ENCODE data around the gene LRBA.

LRBA gene

DNA sequence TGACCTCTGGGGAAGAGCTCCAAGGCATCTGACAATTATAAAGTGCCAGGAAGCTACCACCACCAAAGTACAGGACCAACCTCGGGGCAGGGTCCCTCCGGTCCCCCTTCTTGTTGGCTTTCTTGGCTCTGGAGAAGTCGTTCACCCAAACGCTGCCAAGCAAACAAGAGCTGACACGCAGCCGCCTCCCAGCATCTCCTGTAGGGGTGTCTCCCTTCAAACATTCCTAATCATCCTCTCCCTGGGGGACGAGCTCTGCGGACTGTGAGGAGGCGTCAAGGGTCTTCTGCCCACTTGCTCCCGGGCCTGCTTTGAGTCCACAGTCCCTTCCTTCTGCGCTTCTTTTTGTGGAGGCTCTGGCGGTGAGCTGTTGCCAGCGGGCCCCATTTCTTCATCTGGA is 592.0 kb downstream of the LRBA start:
- no peak overlapping the region for H3K4me3 ChIP-seq (ENCODE audit: low read depth in 1 of 2, low read length in 2 of 2)
- no peaks in the 10 kb centered on the region for H3K9me3 ChIP-seq (ENCODE audit: low read length)
- no peak overlapping the region for H3K9ac ChIP-seq (ENCODE audit: low read length)
- H3K27me3 ChIP-seq (ENCODE audit: control insufficient read depth in 1 of 2, insufficient read depth in 2 of 2, low read length in 2 of 2): no peaks in the 10 kb centered on the region
- H3K4me1 ChIP-seq (ENCODE audit: insufficient read depth, low read length): no peaks in the 10 kb centered on the region
- H3K27ac ChIP-seq (ENCODE audit: low read depth, low read length): no peak overlapping the region
- H3K36me3 ChIP-seq (ENCODE audit: insufficient read depth, low read length): peaks cover 12% of the 10 kb centered on the region

DNA sequence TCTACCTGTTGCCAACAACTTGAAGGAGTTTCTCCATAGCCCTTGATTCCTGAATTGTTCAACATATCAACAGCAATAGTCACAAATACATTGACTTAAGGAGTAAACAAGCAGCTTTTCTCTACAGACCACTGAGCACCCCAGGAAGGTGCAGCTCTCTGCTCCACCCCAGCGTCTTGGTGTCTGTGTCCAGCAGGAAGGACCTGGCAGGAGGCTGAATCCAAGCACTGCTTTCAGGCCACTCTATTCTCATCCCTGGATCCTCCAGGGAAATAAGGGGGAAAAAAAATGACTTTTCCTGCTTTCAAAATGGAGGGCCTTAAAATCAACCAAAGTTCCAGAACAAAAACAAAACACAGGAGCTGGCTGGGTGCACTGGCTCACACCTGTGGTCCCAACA is 593.5 kb downstream of the LRBA start:
- H3K27me3 ChIP-seq (ENCODE audit: control insufficient read depth in 1 of 2, insufficient read depth in 2 of 2, low read length in 2 of 2): no peaks in the 10 kb centered on the region
- no peak overlapping the region for H3K4me3 ChIP-seq (ENCODE audit: low read depth in 1 of 2, low read length in 2 of 2)
- H3K36me3 ChIP-seq (ENCODE audit: insufficient read depth, low read length): peaks cover 12% of the 10 kb centered on the region
- no peak overlapping the region for H3K9ac ChIP-seq (ENCODE audit: low read length)
- no peak overlapping the region for H3K27ac ChIP-seq (ENCODE audit: low read depth, low read length)
- no peaks in the 10 kb centered on the region for H3K4me1 ChIP-seq (ENCODE audit: insufficient read depth, low read length)
- H3K9me3 ChIP-seq (ENCODE audit: low read length): no peaks in the 10 kb centered on the region

DNA sequence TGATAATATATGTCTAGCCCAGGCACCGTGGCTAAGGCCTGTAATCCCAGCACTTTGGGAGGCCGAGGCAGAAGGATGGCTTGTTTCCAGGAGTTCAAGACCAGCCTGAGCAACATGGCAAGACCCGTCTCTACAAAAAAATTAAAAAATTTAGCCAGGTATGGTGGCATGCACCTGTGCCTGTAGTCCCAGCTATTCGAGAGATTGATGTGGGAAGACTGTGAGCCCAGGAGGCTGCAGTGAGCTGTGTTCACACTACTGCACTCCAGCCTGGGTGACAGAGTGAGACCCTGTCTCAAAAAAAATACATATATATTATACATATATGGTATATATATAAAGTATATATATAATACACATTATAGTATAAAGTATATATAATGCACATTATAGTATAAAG is 595.1 kb downstream of the LRBA start:
- no peaks in the 10 kb centered on the region for H3K4me1 ChIP-seq (ENCODE audit: insufficient read depth, low read length)
- peaks cover 12% of the 10 kb centered on the region for H3K36me3 ChIP-seq (ENCODE audit: insufficient read depth, low read length)
- H3K27me3 ChIP-seq (ENCODE audit: control insufficient read depth in 1 of 2, insufficient read depth in 2 of 2, low read length in 2 of 2): no peaks in the 10 kb centered on the region
- no peak overlapping the region for H3K9ac ChIP-seq (ENCODE audit: low read length)
- H3K9me3 ChIP-seq (ENCODE audit: low read length): no peaks in the 10 kb centered on the region
- H3K4me3 ChIP-seq (ENCODE audit: low read depth in 1 of 2, low read length in 2 of 2): no peak overlapping the region
- no peak overlapping the region for H3K27ac ChIP-seq (ENCODE audit: low read depth, low read length)

DNA sequence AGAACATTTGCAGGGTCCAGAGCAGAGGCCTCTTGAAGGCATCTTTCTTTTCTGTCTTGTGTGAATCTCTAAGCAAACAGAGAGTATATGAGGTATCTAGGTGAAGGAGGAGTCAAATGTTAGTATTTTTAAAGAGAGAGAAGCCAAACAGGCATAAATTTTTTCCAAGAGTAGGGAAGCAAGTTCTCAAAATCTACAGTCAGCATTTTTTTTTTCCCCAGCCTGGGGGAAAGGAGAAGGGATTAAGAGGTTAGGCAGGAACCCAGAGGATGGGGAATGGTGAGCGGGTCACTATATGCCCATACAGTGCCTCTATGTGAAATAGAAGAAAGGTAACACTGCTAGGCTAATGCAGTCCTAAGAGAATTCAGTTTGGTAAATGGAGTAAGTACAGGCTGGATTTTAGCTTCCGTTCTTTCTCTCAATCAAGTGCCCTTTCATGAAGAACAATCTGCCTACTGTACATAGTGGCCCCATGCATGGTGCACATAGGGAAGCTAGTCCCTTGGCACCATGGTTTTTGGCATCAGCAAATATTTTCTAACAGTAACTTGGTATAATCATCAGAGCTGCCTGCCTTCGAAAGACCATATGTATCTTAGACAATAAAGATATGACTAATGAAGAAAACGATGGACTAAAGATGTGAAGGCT is 596.2 kb downstream of the LRBA start:
- no peak overlapping the region for H3K9ac ChIP-seq (ENCODE audit: low read length)
- H3K36me3 ChIP-seq (ENCODE audit: insufficient read depth, low read length): peaks cover 12% of the 10 kb centered on the region

DNA sequence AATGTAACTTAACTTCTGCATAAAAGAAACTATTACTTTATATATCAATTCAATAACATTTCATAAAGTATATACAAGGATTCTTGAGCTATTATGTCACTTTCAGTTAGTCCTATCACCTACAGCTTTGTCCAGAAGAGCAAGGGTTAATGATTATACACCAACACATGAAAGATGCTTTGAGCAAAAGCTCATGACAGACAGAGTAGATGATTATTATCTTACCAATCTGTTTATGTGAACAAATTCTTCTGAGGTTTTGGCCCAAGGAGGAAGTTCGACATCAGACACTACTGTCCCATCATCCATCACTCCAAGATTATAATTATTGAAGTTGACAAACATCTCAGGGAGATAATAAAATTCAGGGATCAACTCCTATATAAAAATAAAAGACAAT is 599.9 kb downstream of the LRBA start:
- peaks cover 9% of the 10 kb centered on the region for H3K4me1 ChIP-seq (ENCODE audit: insufficient read depth, low read length)
- H3K9ac ChIP-seq (ENCODE audit: low read length): no peak overlapping the region
- H3K27me3 ChIP-seq (ENCODE audit: control insufficient read depth in 1 of 2, insufficient read depth in 2 of 2, low read length in 2 of 2): no peaks in the 10 kb centered on the region
- H3K36me3 ChIP-seq (ENCODE audit: insufficient read depth, low read length): no peaks in the 10 kb centered on the region
- no peaks in the 10 kb centered on the region for H3K9me3 ChIP-seq (ENCODE audit: low read length)
- no peak overlapping the region for H3K4me3 ChIP-seq (ENCODE audit: low read depth in 1 of 2, low read length in 2 of 2)
- no peak overlapping the region for H3K27ac ChIP-seq (ENCODE audit: low read depth, low read length)

More for the DNA sequence above, 596.2 kb downstream of the LRBA start:
- Histone ChIP-seq H3K4me1 (ENCODE audit: insufficient read depth, low read length) (no peaks in the 10 kb centered on the region), H3K4me3 (ENCODE audit: low read depth in 1 of 2, low read length in 2 of 2) (no peak overlapping the region), H3K27ac (ENCODE audit: low read depth, low read length) (no peak overlapping the region), H3K27me3 (ENCODE audit: control insufficient read depth in 1 of 2, insufficient read depth in 2 of 2, low read length in 2 of 2) (no peaks in the 10 kb centered on the region), H3K9me3 (ENCODE audit: low read length) (no peaks in the 10 kb centered on the region)

DNA sequence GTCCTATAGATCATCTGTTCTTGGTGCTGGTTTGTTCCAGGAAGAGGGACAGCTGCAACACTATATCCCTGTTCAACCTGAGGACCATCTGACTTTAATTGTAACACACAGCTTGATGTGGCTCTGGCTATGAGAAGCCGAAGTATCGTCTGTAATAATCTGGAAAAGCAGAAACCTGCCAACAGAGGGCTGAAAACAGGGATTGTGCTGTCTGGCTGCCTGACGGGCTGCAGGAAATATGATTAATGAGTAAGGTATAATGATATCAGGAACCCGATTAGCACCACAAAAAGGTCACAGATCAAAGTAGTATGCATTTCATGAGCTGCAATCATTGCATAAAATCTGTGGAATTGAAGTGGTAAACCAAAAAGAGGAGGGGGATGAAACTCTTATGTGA is 603.6 kb downstream of the LRBA start:
- Histone ChIP-seq H3K4me1 (ENCODE audit: insufficient read depth, low read length) (peaks cover 9% of the 10 kb centered on the region), H3K9me3 (ENCODE audit: low read length) (no peaks in the 10 kb centered on the region), H3K4me3 (ENCODE audit: low read depth in 1 of 2, low read length in 2 of 2) (no peak overlapping the region), H3K9ac (ENCODE audit: low read length) (no peak overlapping the region), H3K27me3 (ENCODE audit: control insufficient read depth in 1 of 2, insufficient read depth in 2 of 2, low read length in 2 of 2) (no peaks in the 10 kb centered on the region), H3K27ac (ENCODE audit: low read depth, low read length) (no peak overlapping the region), H3K36me3 (ENCODE audit: insufficient read depth, low read length) (no peaks in the 10 kb centered on the region)

DNA sequence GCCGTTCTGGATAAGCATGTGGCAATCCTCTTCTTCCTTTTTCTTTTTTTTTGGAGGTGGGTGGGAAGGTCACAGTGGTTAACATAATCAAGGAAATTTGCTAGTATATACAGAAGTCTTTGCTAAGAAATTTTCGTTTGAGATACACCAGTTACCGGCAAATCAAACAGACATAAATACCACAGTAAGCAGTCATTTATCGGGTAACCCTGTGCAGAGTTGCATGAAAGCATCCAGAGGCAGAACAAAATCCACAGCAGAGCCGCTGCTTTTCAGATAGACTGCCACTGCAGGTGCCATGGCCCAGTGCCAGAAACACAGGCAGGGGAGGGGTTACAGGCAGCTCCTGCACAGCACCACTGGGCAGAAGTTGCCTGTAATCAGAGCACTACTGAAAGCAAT is 612.2 kb downstream of the LRBA start:
- Histone ChIP-seq H3K27ac (ENCODE audit: low read depth, low read length) (no peak overlapping the region), H3K27me3 (ENCODE audit: control insufficient read depth in 1 of 2, insufficient read depth in 2 of 2, low read length in 2 of 2) (no peaks in the 10 kb centered on the region), H3K36me3 (ENCODE audit: insufficient read depth, low read length) (no peaks in the 10 kb centered on the region), H3K9me3 (ENCODE audit: low read length) (no peaks in the 10 kb centered on the region), H3K4me3 (ENCODE audit: low read depth in 1 of 2, low read length in 2 of 2) (peak overlapping the region in 1 of 2 donors; percentile 35), H3K9ac (ENCODE audit: low read length) (no peak overlapping the region), H3K4me1 (ENCODE audit: insufficient read depth, low read length) (peaks cover 6% of the 10 kb centered on the region)

DNA sequence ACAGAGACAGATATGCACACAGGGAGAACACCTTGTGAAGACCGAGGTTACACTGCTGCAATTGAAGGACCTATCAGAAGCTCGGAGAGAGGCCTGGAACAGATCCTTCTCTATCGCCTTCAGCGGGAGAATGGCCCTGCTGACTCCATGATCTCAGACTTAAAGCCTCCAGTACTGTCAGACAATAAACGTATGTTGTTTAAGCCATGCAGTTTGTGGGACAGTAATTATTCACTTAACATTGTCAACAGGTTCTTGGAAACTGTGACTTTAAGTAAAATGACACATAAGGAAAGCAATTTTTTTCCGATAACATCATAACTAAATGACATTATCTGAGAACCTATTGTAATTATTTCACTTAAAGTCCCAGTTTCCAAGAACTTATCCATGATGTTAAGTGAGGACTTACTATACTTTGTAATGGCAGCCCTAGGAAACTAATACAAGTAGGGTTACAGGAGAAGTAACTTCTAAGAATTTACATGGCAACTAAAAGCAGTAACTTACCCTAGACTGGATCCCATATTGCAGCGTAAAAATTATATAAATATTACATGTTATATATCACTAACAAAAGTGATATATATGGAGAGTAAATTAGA is 613.9 kb downstream of the LRBA start:
- Histone ChIP-seq H3K27ac (ENCODE audit: low read depth, low read length) (no peak overlapping the region), H3K36me3 (ENCODE audit: insufficient read depth, low read length) (no peaks in the 10 kb centered on the region), H3K4me1 (ENCODE audit: insufficient read depth, low read length) (peaks cover 6% of the 10 kb centered on the region), H3K4me3 (ENCODE audit: low read depth in 1 of 2, low read length in 2 of 2) (no peak overlapping the region), H3K9me3 (ENCODE audit: low read length) (no peaks in the 10 kb centered on the region), H3K9ac (ENCODE audit: low read length) (no peak overlapping the region), H3K27me3 (ENCODE audit: control insufficient read depth in 1 of 2, insufficient read depth in 2 of 2, low read length in 2 of 2) (no peaks in the 10 kb centered on the region)

DNA sequence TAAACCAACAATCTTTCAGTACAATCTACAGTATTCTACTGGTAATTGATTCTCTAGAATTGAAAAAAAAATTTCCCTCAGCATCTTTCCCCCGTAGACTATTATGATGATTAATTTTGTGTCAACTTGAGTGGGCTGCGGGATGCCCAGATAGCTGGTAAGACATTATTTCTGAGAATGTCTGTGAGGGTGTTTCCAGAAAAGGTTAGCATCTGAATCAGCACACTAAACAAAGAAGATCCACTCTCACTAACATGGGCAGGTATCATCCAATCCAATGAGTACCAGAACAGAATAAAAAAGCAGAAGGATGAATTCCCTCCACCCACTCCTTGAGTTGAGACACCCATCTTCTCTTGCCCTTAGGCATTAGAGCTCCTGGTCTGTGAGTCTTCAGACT is 619.2 kb downstream of the LRBA start:
- no peaks in the 10 kb centered on the region for H3K27me3 ChIP-seq (ENCODE audit: control insufficient read depth in 1 of 2, insufficient read depth in 2 of 2, low read length in 2 of 2)
- H3K9me3 ChIP-seq (ENCODE audit: low read length): no peaks in the 10 kb centered on the region
- H3K4me3 ChIP-seq (ENCODE audit: low read depth in 1 of 2, low read length in 2 of 2): no peak overlapping the region
- no peak overlapping the region for H3K27ac ChIP-seq (ENCODE audit: low read depth, low read length)
- no peaks in the 10 kb centered on the region for H3K4me1 ChIP-seq (ENCODE audit: insufficient read depth, low read length)
- H3K36me3 ChIP-seq (ENCODE audit: insufficient read depth, low read length): no peaks in the 10 kb centered on the region
- H3K9ac ChIP-seq (ENCODE audit: low read length): no peak overlapping the region

DNA sequence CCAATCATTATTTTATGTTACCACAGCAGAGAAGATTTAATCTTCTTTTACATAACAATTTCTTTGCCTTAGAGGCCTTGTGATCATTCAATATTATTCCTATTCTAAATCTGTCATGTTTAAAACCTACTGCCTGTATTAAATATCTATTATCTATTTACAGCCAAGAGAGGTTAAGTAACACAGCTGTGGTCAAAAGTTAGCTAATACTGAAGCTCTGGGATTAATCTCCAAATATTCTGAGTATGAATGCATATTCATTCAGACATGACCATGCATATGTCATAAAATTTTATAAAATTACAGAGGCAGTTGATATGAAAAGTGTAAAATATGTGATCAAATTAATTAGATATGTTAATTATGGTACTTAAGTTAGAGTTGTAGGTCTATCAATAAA is 621.0 kb downstream of the LRBA start:
- H3K27me3 ChIP-seq (ENCODE audit: control insufficient read depth in 1 of 2, insufficient read depth in 2 of 2, low read length in 2 of 2): no peaks in the 10 kb centered on the region
- no peak overlapping the region for H3K4me3 ChIP-seq (ENCODE audit: low read depth in 1 of 2, low read length in 2 of 2)
- H3K27ac ChIP-seq (ENCODE audit: low read depth, low read length): no peak overlapping the region
- H3K36me3 ChIP-seq (ENCODE audit: insufficient read depth, low read length): no peaks in the 10 kb centered on the region
- no peaks in the 10 kb centered on the region for H3K4me1 ChIP-seq (ENCODE audit: insufficient read depth, low read length)
- no peaks in the 10 kb centered on the region for H3K9me3 ChIP-seq (ENCODE audit: low read length)
- no peak overlapping the region for H3K9ac ChIP-seq (ENCODE audit: low read length)

DNA sequence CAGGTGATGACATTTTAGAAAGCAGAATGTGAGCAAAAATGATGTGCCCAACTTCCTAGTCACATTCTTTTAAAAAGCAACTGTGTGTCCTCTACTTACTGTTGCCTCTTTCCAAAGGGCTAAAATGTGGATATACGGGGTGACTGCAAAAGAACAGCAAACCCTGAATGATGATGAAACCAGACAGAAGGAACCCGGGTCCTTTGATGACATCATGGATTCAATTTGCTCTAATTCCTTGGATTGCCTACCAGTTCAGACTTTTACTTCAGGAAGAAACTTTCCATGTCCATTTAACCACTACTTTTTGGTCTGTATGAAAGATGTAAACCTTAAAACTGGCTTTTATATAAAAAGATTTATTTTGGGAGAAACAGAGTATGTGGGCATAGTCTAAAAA is 624.0 kb downstream of the LRBA start:
- no peak overlapping the region for H3K27ac ChIP-seq (ENCODE audit: low read depth, low read length)
- no peaks in the 10 kb centered on the region for H3K4me1 ChIP-seq (ENCODE audit: insufficient read depth, low read length)
- H3K36me3 ChIP-seq (ENCODE audit: insufficient read depth, low read length): peaks cover 6% of the 10 kb centered on the region
- no peak overlapping the region for H3K4me3 ChIP-seq (ENCODE audit: low read depth in 1 of 2, low read length in 2 of 2)
- H3K9ac ChIP-seq (ENCODE audit: low read length): no peak overlapping the region
- H3K27me3 ChIP-seq (ENCODE audit: control insufficient read depth in 1 of 2, insufficient read depth in 2 of 2, low read length in 2 of 2): no peaks in the 10 kb centered on the region
- no peaks in the 10 kb centered on the region for H3K9me3 ChIP-seq (ENCODE audit: low read length)

DNA sequence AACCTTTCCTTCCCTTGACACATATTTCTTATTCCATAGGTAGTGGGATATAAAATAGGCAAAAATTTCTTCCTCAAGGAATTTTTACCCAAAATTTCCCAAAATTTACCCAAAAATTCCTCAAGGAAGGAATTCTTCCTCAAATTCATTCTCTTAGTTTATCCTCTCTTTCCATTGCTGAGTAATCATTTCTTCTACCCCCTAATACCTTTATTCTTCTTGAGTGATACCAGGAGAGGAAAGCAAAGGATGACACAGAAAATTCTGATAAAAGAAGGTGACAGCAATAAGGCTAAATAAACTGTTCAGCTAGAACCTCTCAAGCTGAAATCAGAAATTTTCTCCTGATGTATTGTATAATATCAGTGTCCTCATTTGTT is 624.6 kb downstream of the LRBA start:
- no peaks in the 10 kb centered on the region for H3K9me3 ChIP-seq (ENCODE audit: low read length)

More for the DNA sequence above, 624.6 kb downstream of the LRBA start:
- Histone ChIP-seq H3K4me3 (ENCODE audit: low read depth in 1 of 2, low read length in 2 of 2) (no peak overlapping the region), H3K4me1 (ENCODE audit: insufficient read depth, low read length) (peaks cover 3% of the 10 kb centered on the region), H3K36me3 (ENCODE audit: insufficient read depth, low read length) (peaks cover 6% of the 10 kb centered on the region), H3K9ac (ENCODE audit: low read length) (no peak overlapping the region), H3K27me3 (ENCODE audit: control insufficient read depth in 1 of 2, insufficient read depth in 2 of 2, low read length in 2 of 2) (no peaks in the 10 kb centered on the region), H3K27ac (ENCODE audit: low read depth, low read length) (no peak overlapping the region)
